ENCODE measurements around the gene DRGX.

DRGX gene

DNA sequence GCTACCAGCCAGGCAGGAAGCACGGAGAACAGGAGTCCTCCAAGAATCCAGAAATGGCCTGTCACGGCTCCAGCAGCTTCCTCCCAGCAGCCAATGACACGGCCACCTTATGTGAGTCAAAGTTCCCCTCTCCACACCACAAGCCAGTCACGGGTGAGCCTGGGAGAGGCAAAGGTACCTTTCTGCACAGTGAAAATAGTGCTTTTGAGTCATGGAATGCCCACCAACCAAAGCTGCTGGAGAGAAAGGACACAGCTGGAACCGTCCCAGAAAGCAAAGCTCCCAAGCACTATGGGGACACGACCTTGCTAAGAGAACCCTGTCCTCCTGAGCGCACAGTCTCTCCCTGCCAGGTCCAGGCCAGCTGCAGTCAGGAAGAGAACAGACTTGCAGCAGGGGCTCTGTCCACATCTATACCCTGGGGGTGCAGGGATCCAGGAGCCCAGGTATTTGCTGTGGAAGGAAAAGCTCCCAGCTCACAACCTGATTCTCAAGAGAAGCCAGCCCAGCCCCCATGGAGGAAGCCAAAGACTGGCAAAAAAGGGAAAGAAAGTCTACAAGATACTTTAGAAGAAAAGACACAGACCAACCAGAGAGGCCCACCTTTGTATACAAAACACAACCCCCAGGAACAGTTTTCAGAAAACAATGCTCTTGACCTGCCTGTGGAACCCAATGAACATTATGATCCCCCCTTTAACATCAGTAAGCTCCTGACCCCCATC lies 72.6 kb downstream of the DRGX start:
- H3K23ac ChIP-seq (ENCODE audit: low read length) = no peak overlapping the region
- H3K27me3 ChIP-seq (ENCODE audit: insufficient read depth, low read length) = peaks cover 7% of the 10 kb centered on the region
- H3K36me3 ChIP-seq (ENCODE audit: control insufficient read depth in 1 of 2, insufficient read depth in 2 of 2, low read length in 2 of 2) = no peaks in the 10 kb centered on the region
- H2AFZ ChIP-seq (ENCODE audit: insufficient read depth, low read length, poor library complexity) = no peak overlapping the region
- H3K27ac ChIP-seq (ENCODE audit: low read depth, low read length) = no peak overlapping the region
- no peak overlapping the region for H3K4me3 ChIP-seq (ENCODE audit: low read depth, low read length)
- no peak overlapping the region for H2AK5ac ChIP-seq (ENCODE audit: low read length)
- no peak overlapping the region for H3K14ac ChIP-seq (ENCODE audit: low read length)
- H4K8ac ChIP-seq (ENCODE audit: low read depth, low read length) = no peak overlapping the region
- no peak overlapping the region for H2BK5ac ChIP-seq (ENCODE audit: low read depth, low read length, poor library complexity)
- H3K4me1 ChIP-seq (ENCODE audit: control insufficient read depth in 1 of 2, insufficient read depth in 2 of 2, low read length in 2 of 2) = no peaks in the 10 kb centered on the region
- DNase-seq = no peak
- no peaks in the 10 kb centered on the region for H3K79me2 ChIP-seq (ENCODE audit: control insufficient read depth, insufficient read depth, low read length, poor library complexity)
- no peak overlapping the region for H2BK120ac ChIP-seq (ENCODE audit: insufficient read depth, low read length, poor library complexity)
- no peak overlapping the region for H3K18ac ChIP-seq (ENCODE audit: low read length)
- H3K9ac ChIP-seq (ENCODE audit: low read length) = no peak overlapping the region
- H3K9me3 ChIP-seq (ENCODE audit: insufficient read depth, low read depth, low read length) = peaks cover 3% of the 10 kb centered on the region
- H4K91ac ChIP-seq (ENCODE audit: low read depth, low read length) = no peak overlapping the region
- no peaks in the 10 kb centered on the region for H3K79me1 ChIP-seq (ENCODE audit: low read length)
- H4K12ac ChIP-seq (ENCODE audit: low read depth, low read length) = no peak overlapping the region
- no peak overlapping the region for H2BK12ac ChIP-seq (ENCODE audit: low read length)
- no peak overlapping the region for H3K4me2 ChIP-seq (ENCODE audit: low read length)
- H3K4ac ChIP-seq (ENCODE audit: low read depth, low read length) = no peak overlapping the region
- no CpG with 5 or more reads among the region's 7 CpGs for WGBS (ENCODE audit: extremely low coverage, insufficient coverage, insufficient read length)

DNA sequence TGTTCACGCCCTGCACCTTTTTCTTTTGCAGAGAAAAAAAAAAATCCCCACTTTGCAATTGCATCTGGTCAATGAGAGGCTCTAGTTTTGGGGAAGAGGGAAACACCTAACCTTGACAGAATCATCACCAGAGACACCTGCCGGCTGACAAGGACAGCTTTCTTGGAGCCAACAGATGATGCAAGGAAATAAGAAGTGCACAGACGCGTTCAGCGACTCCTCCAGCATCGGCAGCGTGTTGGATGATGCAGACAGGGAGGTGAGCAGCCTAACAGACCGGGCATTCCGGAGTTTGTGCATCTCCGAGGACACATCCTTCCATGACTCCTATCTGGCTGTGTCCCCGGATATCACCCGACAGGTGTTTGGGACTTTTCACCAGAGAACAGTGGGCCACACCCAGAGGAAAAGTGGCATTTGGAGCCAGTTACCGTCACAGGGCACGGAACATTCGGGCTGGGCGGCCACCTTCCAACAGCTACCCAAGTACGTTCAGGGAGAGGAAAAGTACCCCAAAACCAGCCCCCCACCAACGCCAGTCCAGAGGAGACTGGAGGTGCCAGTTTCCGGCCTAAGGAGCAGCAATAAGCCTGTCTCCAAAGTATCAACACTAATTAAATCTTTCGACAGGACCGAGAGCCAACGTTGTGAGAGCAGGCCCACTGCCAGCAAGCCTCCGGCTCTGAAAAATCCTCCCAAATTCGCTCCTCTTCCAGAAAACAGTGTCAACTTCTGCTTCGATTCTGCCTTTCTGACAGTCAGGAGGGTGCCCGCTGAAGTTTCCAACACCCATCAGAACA lies 73.3 kb downstream of the DRGX start:
- Histone ChIP-seq H3K36me3 (ENCODE audit: control insufficient read depth in 1 of 2, insufficient read depth in 2 of 2, low read length in 2 of 2) (no peaks in the 10 kb centered on the region), H3K4ac (ENCODE audit: low read depth, low read length) (no peak overlapping the region), H2AK5ac (ENCODE audit: low read length) (no peak overlapping the region), H2BK12ac (ENCODE audit: low read length) (no peak overlapping the region), H2BK5ac (ENCODE audit: low read depth, low read length, poor library complexity) (no peak overlapping the region), H3K14ac (ENCODE audit: low read length) (no peak overlapping the region), H3K9me3 (ENCODE audit: insufficient read depth, low read depth, low read length) (peaks cover 3% of the 10 kb centered on the region), H3K4me1 (ENCODE audit: control insufficient read depth in 1 of 2, insufficient read depth in 2 of 2, low read length in 2 of 2) (no peaks in the 10 kb centered on the region), H3K23ac (ENCODE audit: low read length) (no peak overlapping the region), H2BK120ac (ENCODE audit: insufficient read depth, low read length, poor library complexity) (no peak overlapping the region), H3K9ac (ENCODE audit: low read length) (no peak overlapping the region), H4K8ac (ENCODE audit: low read depth, low read length) (no peak overlapping the region), H2AFZ (ENCODE audit: insufficient read depth, low read length, poor library complexity) (no peak overlapping the region), H3K4me3 (ENCODE audit: low read depth, low read length) (no peak overlapping the region), H3K79me2 (ENCODE audit: control insufficient read depth, insufficient read depth, low read length, poor library complexity) (no peaks in the 10 kb centered on the region), H3K4me2 (ENCODE audit: low read length) (no peak overlapping the region), H4K91ac (ENCODE audit: low read depth, low read length) (no peak overlapping the region), H3K27ac (ENCODE audit: low read depth, low read length) (no peak overlapping the region), H4K12ac (ENCODE audit: low read depth, low read length) (no peak overlapping the region), H3K18ac (ENCODE audit: low read length) (no peak overlapping the region), H3K79me1 (ENCODE audit: low read length) (no peaks in the 10 kb centered on the region), H3K27me3 (ENCODE audit: insufficient read depth, low read length) (peaks cover 7% of the 10 kb centered on the region)
- no CpG with 5 or more reads among the region's 26 CpGs for WGBS (ENCODE audit: extremely low coverage, insufficient coverage, insufficient read length)
- no peak for DNase-seq

DNA sequence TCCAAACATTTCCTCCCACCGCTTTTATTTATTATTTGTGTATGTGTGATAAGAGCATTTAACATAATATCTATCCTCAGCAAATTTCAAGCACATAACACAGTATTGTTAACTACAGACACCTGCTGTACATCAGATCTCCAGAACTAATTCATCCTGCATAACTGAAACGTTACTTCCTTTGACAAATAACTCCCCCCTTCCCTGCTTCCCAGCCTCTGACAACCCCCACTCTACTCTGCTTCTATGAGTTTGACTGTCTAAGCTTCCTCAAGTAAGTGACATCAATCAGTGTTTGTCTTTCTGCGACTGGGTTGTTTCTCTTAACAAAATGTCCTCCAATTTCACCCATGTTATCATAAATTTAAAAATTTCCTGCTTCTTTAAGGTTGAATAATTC lies 74.9 kb downstream of the DRGX start:
- no peak overlapping the region for H4K8ac ChIP-seq (ENCODE audit: low read depth, low read length)
- no peak overlapping the region for H2BK120ac ChIP-seq (ENCODE audit: insufficient read depth, low read length, poor library complexity)
- H3K9ac ChIP-seq (ENCODE audit: low read length) = no peak overlapping the region
- H3K4me1 ChIP-seq (ENCODE audit: control insufficient read depth in 1 of 2, insufficient read depth in 2 of 2, low read length in 2 of 2) = no peaks in the 10 kb centered on the region
- H2BK5ac ChIP-seq (ENCODE audit: low read depth, low read length, poor library complexity) = no peak overlapping the region
- H3K27ac ChIP-seq (ENCODE audit: low read depth, low read length) = no peak overlapping the region
- no peak overlapping the region for H2BK12ac ChIP-seq (ENCODE audit: low read length)
- peaks cover 3% of the 10 kb centered on the region for H3K9me3 ChIP-seq (ENCODE audit: insufficient read depth, low read depth, low read length)
- H3K79me1 ChIP-seq (ENCODE audit: low read length) = no peaks in the 10 kb centered on the region
- H3K79me2 ChIP-seq (ENCODE audit: control insufficient read depth, insufficient read depth, low read length, poor library complexity) = no peaks in the 10 kb centered on the region
- no peak overlapping the region for H3K14ac ChIP-seq (ENCODE audit: low read length)
- no peak overlapping the region for H2AFZ ChIP-seq (ENCODE audit: insufficient read depth, low read length, poor library complexity)
- H3K4me3 ChIP-seq (ENCODE audit: low read depth, low read length) = no peak overlapping the region
- H2AK5ac ChIP-seq (ENCODE audit: low read length) = no peak overlapping the region
- no peak for DNase-seq
- WGBS (ENCODE audit: extremely low coverage, insufficient coverage, insufficient read length) = no CpG with 5 or more reads among the region's 3 CpGs
- no peak overlapping the region for H3K18ac ChIP-seq (ENCODE audit: low read length)
- H3K4ac ChIP-seq (ENCODE audit: low read depth, low read length) = no peak overlapping the region
- peaks cover 9% of the 10 kb centered on the region for H3K27me3 ChIP-seq (ENCODE audit: insufficient read depth, low read length)
- H3K36me3 ChIP-seq (ENCODE audit: control insufficient read depth in 1 of 2, insufficient read depth in 2 of 2, low read length in 2 of 2) = no peaks in the 10 kb centered on the region
- H3K4me2 ChIP-seq (ENCODE audit: low read length) = no peak overlapping the region
- H4K12ac ChIP-seq (ENCODE audit: low read depth, low read length) = no peak overlapping the region
- no peak overlapping the region for H4K91ac ChIP-seq (ENCODE audit: low read depth, low read length)
- no peak overlapping the region for H3K23ac ChIP-seq (ENCODE audit: low read length)

DNA sequence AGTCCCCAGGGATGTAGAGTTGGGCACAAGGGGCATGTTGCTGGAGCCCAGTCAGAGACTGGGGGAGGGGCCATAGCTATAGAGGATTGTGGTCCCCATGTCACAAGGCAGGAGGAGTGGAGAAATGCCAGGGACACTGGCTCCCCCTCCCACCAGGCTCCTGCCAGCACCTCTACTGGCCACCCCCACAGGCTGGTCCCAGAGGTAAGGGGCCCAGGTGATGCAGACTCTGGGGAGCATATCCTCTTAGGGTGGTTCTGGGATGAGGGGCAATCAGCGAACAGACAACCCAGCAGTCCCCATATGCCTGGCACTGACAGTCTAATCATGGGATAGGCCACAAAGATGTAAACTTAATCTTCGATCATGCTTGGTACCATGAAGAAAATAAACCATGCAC lies 75.7 kb downstream of the DRGX start:
- no peaks in the 10 kb centered on the region for H3K79me2 ChIP-seq (ENCODE audit: control insufficient read depth, insufficient read depth, low read length, poor library complexity)
- H2BK5ac ChIP-seq (ENCODE audit: low read depth, low read length, poor library complexity) = no peak overlapping the region
- no CpG with 5 or more reads among the region's 2 CpGs for WGBS (ENCODE audit: extremely low coverage, insufficient coverage, insufficient read length)
- no peak overlapping the region for H3K27ac ChIP-seq (ENCODE audit: low read depth, low read length)
- H2AK5ac ChIP-seq (ENCODE audit: low read length) = no peak overlapping the region
- no peaks in the 10 kb centered on the region for H3K4me1 ChIP-seq (ENCODE audit: control insufficient read depth in 1 of 2, insufficient read depth in 2 of 2, low read length in 2 of 2)
- H3K9ac ChIP-seq (ENCODE audit: low read length) = no peak overlapping the region
- H2BK120ac ChIP-seq (ENCODE audit: insufficient read depth, low read length, poor library complexity) = no peak overlapping the region
- no peak overlapping the region for H4K12ac ChIP-seq (ENCODE audit: low read depth, low read length)
- no peaks in the 10 kb centered on the region for H3K79me1 ChIP-seq (ENCODE audit: low read length)
- H3K9me3 ChIP-seq (ENCODE audit: insufficient read depth, low read depth, low read length) = peaks cover 3% of the 10 kb centered on the region
- no peak overlapping the region for H3K4me2 ChIP-seq (ENCODE audit: low read length)
- H4K8ac ChIP-seq (ENCODE audit: low read depth, low read length) = no peak overlapping the region
- no peak overlapping the region for H3K18ac ChIP-seq (ENCODE audit: low read length)
- no peak overlapping the region for H3K4me3 ChIP-seq (ENCODE audit: low read depth, low read length)
- peaks cover 9% of the 10 kb centered on the region for H3K27me3 ChIP-seq (ENCODE audit: insufficient read depth, low read length)
- H4K91ac ChIP-seq (ENCODE audit: low read depth, low read length) = no peak overlapping the region
- H3K23ac ChIP-seq (ENCODE audit: low read length) = no peak overlapping the region
- no peak overlapping the region for H2BK12ac ChIP-seq (ENCODE audit: low read length)
- H3K4ac ChIP-seq (ENCODE audit: low read depth, low read length) = no peak overlapping the region
- H3K14ac ChIP-seq (ENCODE audit: low read length) = no peak overlapping the region
- no peak for DNase-seq
- no peak overlapping the region for H2AFZ ChIP-seq (ENCODE audit: insufficient read depth, low read length, poor library complexity)
- H3K36me3 ChIP-seq (ENCODE audit: control insufficient read depth in 1 of 2, insufficient read depth in 2 of 2, low read length in 2 of 2) = no peaks in the 10 kb centered on the region
